ENCODE results near the gene B4GAT1. TPM values are rescaled to one million over a fixed set of nuclear protein-coding genes. Genes with fewer than 3 reads are reported as not detected.

B4GAT1 gene
- total RNA-seq, 4 donors from 2014 or later = 32.0 to 71.4 (median 50.0) TPM

- Histone ChIP-seq H3K9me3 (no peaks in the 10 kb centered on the region), H3K4me3 (no peak overlapping the region), H3K4me1 (peaks cover 35 to 68% (median 66%) of the 10 kb centered on the region in 4 donors), H3K36me3 (no peaks in the 10 kb centered on the region), H3K27me3 (peaks cover 0 to 8% (median 0%) of the 10 kb centered on the region in 4 donors), H3K27ac (replicated peaks in 1 of 4) (peak overlapping the region; percentile 50 to 89 (median 74))
- intact Hi-C loops (cut with DNase I) = no loop called here
- TF ChIP-seq CTCF (IDR thresholded peaks at IDR 0.05) (no peak), POLR2AphosphoS5 (IDR thresholded peaks at IDR 0.05) (no peak), POLR2A (IDR thresholded peaks at IDR 0.05; ENCODE audit: low read depth) (no peak), EP300 (IDR thresholded peaks at IDR 0.05) (no peak)
- 53% methylated on average over 2 of the region's 3 CpGs for WGBS
- DNase-seq (ENCODE audit: extremely low spot score) = no peak
Measured at GRCh38 chr11:66318600-66318970, 28.8 kb downstream of the B4GAT1 start.

GRCh38 chr11:66317723-66318599, 29.5 kb downstream of the B4GAT1 start:
- Histone ChIP-seq H3K27ac (replicated peaks in 1 of 4) (peak overlapping the region; percentile 83 to 95 (median 89)), H3K4me1 (peaks cover 40 to 74% (median 72%) of the 10 kb centered on the region in 4 donors)
- 27% methylated on average over 9 of the region's 16 CpGs for WGBS

GRCh38 chr11:66317322-66317722, 30.1 kb downstream of the B4GAT1 start:
- TF ChIP-seq EP300 (IDR thresholded peaks at IDR 0.05) = no peak
- no peak for TF ChIP-seq CTCF (IDR thresholded peaks at IDR 0.05)
- TF ChIP-seq POLR2AphosphoS5 (IDR thresholded peaks at IDR 0.05) = no peak
- no peak for TF ChIP-seq POLR2A (IDR thresholded peaks at IDR 0.05; ENCODE audit: low read depth)
- H3K27ac ChIP-seq (replicated peaks in 1 of 4) = peak overlapping the region; percentile 83 to 95 (median 89)
- no peak for DNase-seq (ENCODE audit: extremely low spot score)
- peaks cover 0 to 8% (median 0%) of the 10 kb centered on the region in 4 donors for H3K27me3 ChIP-seq
- WGBS = 0% methylated on average over 5 of the region's 14 CpGs
- no peaks in the 10 kb centered on the region for H3K9me3 ChIP-seq
- H3K4me1 ChIP-seq = peaks cover 41 to 76% (median 74%) of the 10 kb centered on the region in 4 donors
- no peaks in the 10 kb centered on the region for H3K36me3 ChIP-seq
- intact Hi-C loops (cut with DNase I) = no loop called here
- peak overlapping the region; percentile 59 to 75 (median 62) for H3K4me3 ChIP-seq

More at GRCh38 chr11:66317723-66318599, 29.5 kb downstream of the B4GAT1 start:
- TF ChIP-seq POLR2AphosphoS5 (IDR thresholded peaks at IDR 0.05) (peak; percentile 32 to 53), CTCF (IDR thresholded peaks at IDR 0.05) (no peak), EP300 (IDR thresholded peaks at IDR 0.05) (no peak), POLR2A (IDR thresholded peaks at IDR 0.05; ENCODE audit: low read depth) (no peak)
- intact Hi-C loops (cut with DNase I) = no loop called here
- DNase-seq (ENCODE audit: extremely low spot score) = no peak
- no peaks in the 10 kb centered on the region for H3K9me3 ChIP-seq
- peak overlapping the region in 3 of 4 donors; percentile 59 to 75 (median 59) for H3K4me3 ChIP-seq
- H3K27me3 ChIP-seq = peaks cover 0 to 8% (median 0%) of the 10 kb centered on the region in 4 donors
- no peaks in the 10 kb centered on the region for H3K36me3 ChIP-seq

- Histone ChIP-seq H3K27me3 (peaks cover 0 to 8% (median 0%) of the 10 kb centered on the region in 4 donors), H3K4me3 (peak within 1 kb of the TSS; percentile 59 to 75 (median 62)), H3K36me3 (no peaks in the 10 kb centered on the region), H3K27ac (replicated peaks in 1 of 4) (peak within 1 kb of the TSS; percentile 83 to 95 (median 89)), H3K4me1 (peaks cover 41 to 75% (median 71%) of the 10 kb centered on the region in 4 donors), H3K9me3 (no peaks in the 10 kb centered on the region)
- WGBS = no CpG with 5 or more reads among the region's 29 CpGs
- TF ChIP-seq POLR2AphosphoS5 (IDR thresholded peaks at IDR 0.05) = peak; percentile 28 to 75
- TF ChIP-seq EP300 (IDR thresholded peaks at IDR 0.05) = no peak
- intact Hi-C loops (cut with DNase I) = no loop called here
- DNase-seq (ENCODE audit: extremely low spot score) = no peak
Measured at GRCh38 chr11:66316849-66317251, 30.6 kb downstream of the B4GAT1 start, which contains the start of gene CD248. Gene CD248 (minus strand): TSS chr11:66317044. CDS start chr11:66317027, 17 bp downstream.

Data from esophagus muscularis mucosa (tissue), 4 donors.